HL-60/S4 (cell line): ENCODE results near the gene NCAPD2.
"Not testable (repeated sequence)": the region's sequence is repeated elsewhere in the genome, so short reads cannot be mapped to it uniquely, and the experiment has no call there.

ENCODE experiments used
- in situ Hi-C: fragments of 300-500 bp; cut with MboI; formaldehyde crosslinking; loops from 2 replicates; pipeline ENCODE4 v1.14.3; 2022; ENCODE audit warnings: low sequenced_read_pairs

NCAPD2 gene

DNA sequence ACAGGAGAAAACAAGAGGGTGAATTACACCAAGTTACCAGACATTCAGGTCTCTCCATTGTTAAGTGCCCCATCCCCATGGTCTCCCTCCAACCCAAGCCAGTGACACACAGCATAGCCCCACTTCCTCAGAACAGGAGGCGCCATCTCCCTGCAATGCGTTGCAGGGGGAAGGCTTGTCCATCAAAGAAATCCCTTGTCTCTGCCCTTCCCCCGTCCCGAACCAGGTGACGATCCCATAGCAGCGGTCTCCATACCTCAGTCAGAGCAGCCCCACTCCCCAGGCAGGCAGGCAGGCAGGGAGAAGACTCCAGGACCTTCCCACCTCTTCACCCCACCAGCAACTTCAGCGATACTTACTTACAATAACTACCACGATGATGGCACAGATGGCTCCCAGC is 29.4 kb upstream of the NCAPD2 start:
- in situ Hi-C loops: loop anchor here (5.0 kb wide), 1 partner anchor 42 kb away; no protein-coding TSS in a partner anchor

DNA sequence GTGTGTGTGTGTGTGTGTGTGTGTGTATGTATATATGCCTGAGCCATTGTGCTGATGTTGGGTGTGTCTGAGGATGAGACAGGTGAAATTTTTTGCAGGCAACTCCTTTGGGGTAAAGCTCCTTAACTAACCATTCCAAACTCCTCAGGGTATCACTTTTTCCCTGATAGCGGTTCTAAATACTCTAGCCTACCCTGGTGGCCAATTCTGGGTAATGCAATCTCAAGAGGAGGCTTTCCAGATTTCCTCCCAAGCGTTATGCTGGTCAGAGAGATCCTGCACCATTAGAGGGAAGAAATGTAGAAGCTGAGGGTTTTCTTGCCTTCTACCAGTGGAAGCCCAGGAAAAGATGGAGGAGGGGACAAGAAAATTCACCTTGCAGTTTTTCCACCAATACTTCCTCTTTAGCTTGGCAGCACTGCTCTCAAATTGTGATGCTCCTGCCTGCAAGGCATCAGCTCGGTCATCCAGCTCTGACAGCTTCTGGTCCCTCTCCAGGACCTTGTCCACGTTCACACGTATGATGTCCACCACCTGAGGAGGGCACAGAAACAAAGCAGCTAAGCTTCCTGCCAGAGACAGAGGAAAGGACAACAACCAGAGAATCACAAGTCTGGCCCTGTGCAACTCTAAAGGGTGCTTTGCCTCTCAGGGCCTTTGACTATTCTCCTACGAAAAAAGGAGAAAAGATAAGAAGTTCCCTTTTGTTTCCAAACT is 28.3 kb upstream of the NCAPD2 start:
- in situ Hi-C loops: no loop called here

DNA sequence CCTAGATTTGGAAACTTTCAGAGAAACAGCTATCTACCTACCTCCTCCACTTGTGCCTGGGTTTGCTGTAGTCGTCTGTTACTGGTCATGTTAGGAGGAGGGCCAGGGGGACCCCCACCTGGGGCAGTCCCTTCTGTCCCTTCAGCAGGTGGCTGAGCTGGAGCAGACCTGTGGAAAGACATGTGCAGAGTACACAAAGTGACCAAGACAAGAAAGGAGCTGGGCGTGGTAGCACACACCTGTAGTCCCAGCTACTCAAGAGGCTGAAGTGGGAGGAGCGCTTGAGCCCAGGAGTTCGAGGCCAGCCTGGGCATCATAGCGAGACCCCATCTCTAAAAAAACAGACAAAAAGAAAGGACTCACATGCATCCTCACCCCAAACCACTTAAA is 27.7 kb upstream of the NCAPD2 start:
- in situ Hi-C loops: no loop called here

DNA sequence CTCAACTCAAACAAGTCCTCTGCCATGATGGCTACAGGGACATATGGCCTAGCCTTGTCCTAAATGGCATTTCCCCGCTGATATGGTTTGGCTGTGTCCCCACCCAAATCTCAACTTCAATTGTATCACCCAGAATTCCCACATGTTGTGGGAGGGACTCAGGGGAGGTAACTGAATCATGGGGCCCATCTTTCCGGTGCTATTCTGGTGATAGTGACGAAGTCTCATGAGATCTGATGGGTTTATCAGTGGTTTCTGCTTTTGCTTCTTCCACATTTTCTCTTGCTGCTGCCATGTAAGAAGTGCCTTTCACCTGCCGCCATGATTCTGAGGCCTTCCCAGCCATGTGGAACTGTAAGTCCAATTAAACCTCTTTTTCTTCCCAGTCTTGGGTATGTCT is 27.2 kb upstream of the NCAPD2 start:
- in situ Hi-C loops: not testable (repeated sequence)

GRCh38 chr12:6467571-6468282 is 26.2 kb upstream of the NCAPD2 start:
- in situ Hi-C loops: not testable (repeated sequence)

GRCh38 chr12:6468283-6468575 is 25.7 kb upstream of the NCAPD2 start:
- in situ Hi-C loops: no loop called here

- in situ Hi-C loops: no loop called here
Observed at GRCh38 chr12:6469092-6469491, 24.8 kb upstream of the NCAPD2 start.

DNA sequence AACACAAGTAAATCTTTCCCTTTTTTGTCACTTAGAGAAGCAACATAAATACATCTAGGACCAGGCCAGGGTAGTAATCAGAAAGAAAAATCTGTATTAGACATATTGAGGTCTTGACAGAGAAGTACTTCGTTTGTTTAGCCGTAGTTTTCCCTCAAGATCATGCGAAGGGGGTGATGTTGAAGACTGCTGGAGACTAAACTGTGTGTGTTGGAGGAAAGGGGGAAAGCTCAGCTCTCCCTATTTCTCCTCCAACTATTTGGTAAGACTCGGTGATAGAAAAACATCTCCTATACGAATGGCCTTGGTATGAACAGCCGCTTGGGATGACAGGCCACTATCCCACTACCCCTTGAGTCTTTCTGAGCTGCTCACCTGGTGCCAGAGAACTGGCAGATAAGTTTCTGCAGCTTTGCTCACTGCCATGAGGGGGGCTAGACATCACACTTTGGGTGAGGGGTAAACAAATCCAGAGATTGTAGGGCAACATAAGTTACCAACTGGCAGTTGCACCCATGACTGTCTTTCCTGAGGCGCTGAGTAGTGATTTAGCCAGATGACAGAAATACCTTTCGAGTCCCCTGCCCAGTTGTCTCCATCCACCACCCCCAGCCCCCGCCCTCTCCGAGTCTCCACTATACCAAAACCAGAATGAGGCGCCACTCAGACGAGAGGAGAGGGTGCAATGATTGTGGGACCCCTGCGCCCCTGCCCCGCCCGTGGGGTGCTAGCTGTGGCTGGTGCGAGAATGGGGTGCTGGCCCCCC is 24.1 kb upstream of the NCAPD2 start:
- in situ Hi-C loops: no loop called here

DNA sequence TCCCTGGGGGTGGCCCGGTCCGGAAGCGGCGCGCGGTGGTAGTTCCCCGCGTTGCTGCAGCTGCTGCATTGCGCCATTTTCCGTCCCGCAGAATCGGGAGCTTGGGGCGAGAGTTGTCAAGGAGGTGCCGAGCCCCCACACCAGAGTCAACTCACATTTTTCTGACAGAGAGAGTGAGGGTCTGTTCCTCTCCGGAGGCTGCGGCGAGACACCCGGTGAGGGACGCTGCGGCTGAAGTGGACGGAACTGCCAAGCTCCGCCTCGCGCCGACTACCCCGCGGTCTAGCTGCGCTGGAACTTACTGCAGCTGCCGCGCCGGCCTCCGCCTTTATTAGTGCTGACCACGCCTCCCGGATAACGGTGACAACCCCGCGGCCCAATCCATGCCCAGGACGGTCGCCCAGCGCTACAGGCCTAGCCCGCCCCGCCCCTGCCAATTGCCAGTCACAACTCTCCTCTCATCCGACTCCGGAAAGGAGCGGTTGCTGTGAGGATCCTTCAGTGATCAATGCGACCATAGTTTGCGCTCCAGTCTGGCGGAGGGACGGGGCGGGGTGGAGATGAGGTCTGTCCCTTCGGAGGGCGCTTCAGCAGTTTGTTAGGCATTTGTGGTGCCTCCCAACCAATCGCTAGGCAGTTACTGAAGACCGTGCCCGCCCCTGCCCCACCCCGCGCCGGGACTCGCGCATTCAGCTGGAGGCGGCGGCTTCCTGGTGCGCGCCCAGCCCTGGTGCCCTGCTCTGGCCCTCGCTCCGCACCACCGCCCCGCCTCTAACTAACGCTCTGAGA is 23.3 kb upstream of the NCAPD2 start, which contains the start of gene VAMP1:
VAMP1 (minus strand) TSS at position 303 of the 789 bp plus-strand sequence; CDS start at position 157, 146 bp downstream.
- in situ Hi-C loops: no loop called here

GRCh38 chr12:6471989-6472360 is 21.9 kb upstream of the NCAPD2 start:
- in situ Hi-C loops: no loop called here

DNA sequence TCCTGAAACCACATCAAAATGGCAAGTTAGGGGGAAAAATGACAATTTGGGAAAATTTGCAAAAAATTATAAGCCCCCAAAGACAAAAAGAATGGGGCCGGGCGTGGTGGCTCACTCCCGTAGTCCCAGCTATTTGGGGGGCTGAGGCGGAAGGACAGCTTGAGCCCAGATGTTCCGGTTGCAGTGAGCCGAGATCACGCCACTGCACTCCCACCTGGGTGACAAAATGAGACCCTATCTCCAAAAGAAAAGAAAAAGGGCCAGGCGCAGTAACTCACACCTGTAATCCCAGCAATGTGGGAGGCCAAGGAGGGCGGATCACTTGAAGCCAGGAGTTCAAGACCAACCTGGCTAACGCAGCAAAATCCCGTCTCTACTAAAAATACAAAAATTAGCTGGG is 21.4 kb upstream of the NCAPD2 start:
- in situ Hi-C loops: no loop called here

DNA sequence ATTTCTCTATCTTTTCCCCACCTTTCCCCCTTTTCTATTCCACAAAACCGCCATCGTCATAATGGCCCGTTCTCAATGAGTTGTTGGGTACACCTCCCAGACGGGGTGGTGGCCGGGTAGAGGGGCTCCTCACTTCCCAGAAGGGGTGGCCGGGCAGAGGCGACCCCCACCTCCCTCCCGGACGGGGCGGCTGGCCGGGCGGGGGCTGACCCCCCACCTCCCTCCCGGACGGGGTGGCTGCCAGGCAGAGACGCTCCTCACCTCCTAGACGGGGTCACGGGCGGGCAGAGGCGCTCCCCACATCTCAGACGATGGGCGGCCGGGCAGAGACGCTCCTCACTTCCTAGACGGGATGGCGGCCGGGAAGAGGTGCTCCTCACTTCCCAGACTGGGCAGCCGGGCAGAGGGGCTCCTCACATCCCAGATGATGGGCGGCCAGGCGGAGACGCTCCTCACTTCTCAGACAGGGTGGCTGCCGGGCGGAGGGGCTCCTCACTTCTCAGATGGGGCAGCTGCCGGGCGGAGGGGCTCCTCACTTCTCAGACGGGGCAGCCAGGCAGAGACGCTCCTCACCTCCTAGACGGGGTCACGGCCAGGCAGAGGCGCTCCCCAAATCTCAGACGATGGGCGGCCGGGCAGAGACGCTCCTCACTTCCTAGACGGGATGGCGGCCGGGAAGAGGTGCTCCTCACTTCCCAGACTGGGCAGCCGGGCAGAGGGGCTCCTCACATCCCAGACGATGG is 18.5 kb upstream of the NCAPD2 start:
- in situ Hi-C loops: not testable (repeated sequence)

- in situ Hi-C loops: no loop called here
Observed at GRCh38 chr12:6476489-6476888, 17.4 kb upstream of the NCAPD2 start.

DNA sequence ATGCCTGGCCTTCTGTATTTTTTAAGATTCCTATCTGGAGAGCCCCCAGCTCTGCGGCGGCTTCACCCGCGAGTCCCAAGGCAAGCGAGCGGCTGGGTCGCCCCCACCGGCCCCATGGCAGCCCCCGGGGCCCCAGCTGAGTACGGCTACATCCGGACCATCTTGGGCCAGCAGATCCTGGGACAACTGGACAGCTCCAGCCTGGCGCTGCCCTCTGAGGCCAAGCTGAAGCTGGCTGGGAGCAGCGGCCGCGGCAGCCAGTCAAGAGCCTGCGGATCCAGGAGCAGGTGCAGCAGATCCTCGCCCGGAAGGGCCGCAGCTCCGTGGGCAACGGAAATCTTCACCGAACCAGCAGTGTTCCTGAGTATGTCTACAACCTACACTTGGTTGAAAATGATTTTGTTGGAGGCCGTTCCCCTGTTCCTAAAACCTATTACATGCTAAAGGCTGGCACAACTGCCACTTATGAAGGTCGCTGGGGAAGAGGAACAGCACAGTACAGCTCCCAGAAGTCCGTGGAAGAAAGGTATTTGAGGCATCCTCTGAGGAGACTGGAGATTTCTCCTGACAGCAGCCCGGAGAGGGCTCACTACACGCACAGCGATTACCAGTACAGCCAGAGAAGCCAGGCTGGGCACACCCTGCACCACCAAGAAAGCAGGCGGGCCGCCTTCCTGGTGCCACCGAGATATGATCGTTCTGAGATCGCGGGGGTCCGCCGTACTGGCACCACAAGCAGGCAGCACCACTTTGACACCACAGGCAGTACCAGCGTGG is 16.1 kb upstream of the NCAPD2 start:
- in situ Hi-C loops: not testable (repeated sequence)

GRCh38 chr12:6478416-6478815 is 15.5 kb upstream of the NCAPD2 start:
- in situ Hi-C loops: no loop called here

GRCh38 chr12:6488240-6488639 is 5.7 kb upstream of the NCAPD2 start:
- in situ Hi-C loops: no loop called here

- in situ Hi-C loops: no loop called here
Observed at GRCh38 chr12:6489449-6489848, 4.5 kb upstream of the NCAPD2 start.

- in situ Hi-C loops: not testable (repeated sequence)
Observed at GRCh38 chr12:6490673-6491072, 3.2 kb upstream of the NCAPD2 start.

- in situ Hi-C loops: no loop called here
Observed at GRCh38 chr12:6492838-6493496, 935 bp upstream of the NCAPD2 start, which contains the start of gene MRPL51. MRPL51 (minus strand) TSS chr12:6493262; CDS start chr12:6493136, 126 bp downstream.
